IMR-90 (cell line): Measurements from ENCODE around the gene NUDT19. TPM values are rescaled to one million over a fixed set of nuclear protein-coding genes. Genes with fewer than 3 reads are reported as not detected.
"Not testable (repeated sequence)": the region's sequence is repeated elsewhere in the genome, so short reads cannot be mapped to it uniquely, and the experiment has no call there.

Experiments used
- ATAC-seq: fragments of 200-7000 bp; cut with Tn5 transposase; 2 replicates; pipeline ENCODE4 v1.9.1; 2020; ENCODE audit warnings: low read depth, mild to moderate bottlenecking, moderate library complexity
- BruUV-seq: library from RNA; stranded (reverse); fragments of 400-500 nt; replicated peaks from 2 replicates; lab custom pipeline; 2021; lab: Mats Ljungman, UMichigan
- CTCF ChIA-PET: fragments of 300-600 bp; formaldehyde crosslinking; extraction: SDS; loops from one replicate; lab custom pipeline; 2021; ENCODE audit warnings: antibody characterized with exemption; lab: Yijun Ruan, JAX
- POLR2A ChIA-PET: fragments of 300-600 bp; sonication (Branson Sonifier 250); formaldehyde crosslinking; loops from one replicate; lab custom pipeline; 2022; ENCODE audit warnings: antibody characterized with exemption; ENCODE audit not compliant: unreplicated experiment; lab: Charles Lee
- DNase-seq: peaks from one replicate; pipeline ENCODE4 v3.0.0; 2013
- H2AFZ ChIP-seq: replicated peaks from 2 replicates; pipeline ENCODE3; 2013; ENCODE audit warnings: low read length, mild to moderate bottlenecking; ENCODE audit not compliant: poor library complexity
- H2AK5ac ChIP-seq: 2 replicates; pipeline ENCODE4 v1.6.1; 2013; ENCODE audit warnings: low read depth, low read length, inconsistent platforms
- H2AK9ac ChIP-seq: replicated peaks from 2 replicates; pipeline ENCODE3; 2013; ENCODE audit warnings: mild to moderate bottlenecking, low read depth, low read length, moderate library complexity; ENCODE audit not compliant: poor library complexity
- H2BK120ac ChIP-seq: 2 replicates; pipeline ENCODE4 v1.6.1; 2013; ENCODE audit warnings: low read depth, low read length, inconsistent platforms
- H2BK15ac ChIP-seq: 3 replicates; pipeline ENCODE4 v1.6.1; 2013; ENCODE audit warnings: low read depth, low read length, inconsistent platforms
- H2BK20ac ChIP-seq: 2 replicates; pipeline ENCODE4 v1.6.1; 2013; ENCODE audit warnings: low read depth, mild to moderate bottlenecking, inconsistent platforms, low read length, moderate library complexity
- H2BK5ac ChIP-seq: 2 replicates; pipeline ENCODE4 v1.6.1; 2013; ENCODE audit warnings: mild to moderate bottlenecking, low read depth, low read length, inconsistent platforms; ENCODE audit not compliant: poor library complexity, severe bottlenecking
- H3K14ac ChIP-seq: replicated peaks from 2 replicates; pipeline ENCODE4 v1.6.1; 2013; ENCODE audit warnings: low read depth, low read length, inconsistent platforms
- H3K18ac ChIP-seq: 2 replicates; pipeline ENCODE4 v1.6.1; 2013; ENCODE audit warnings: low read depth, low read length, control low read depth
- H3K23ac ChIP-seq: 2 replicates; pipeline ENCODE4 v1.6.1; 2013; ENCODE audit warnings: low read depth, low read length, inconsistent platforms
- H3K27ac ChIP-seq: 2 replicates; pipeline ENCODE4 v1.5.1; 2013; ENCODE audit warnings: mild to moderate bottlenecking, control low read depth, low read length; ENCODE audit not compliant: insufficient read depth
- H3K27me3 ChIP-seq: 2 replicates; pipeline ENCODE4 v1.6.1; 2013; ENCODE audit warnings: low read length; ENCODE audit not compliant: control insufficient read depth, insufficient read depth
- H3K36me3 ChIP-seq: 2 replicates; pipeline ENCODE4 v1.6.1; 2013; ENCODE audit warnings: low read length, mixed read lengths; ENCODE audit not compliant: control insufficient read depth, insufficient read depth
- H3K4ac ChIP-seq: 2 replicates; pipeline ENCODE4 v1.6.1; 2013; ENCODE audit warnings: low read depth, low read length, inconsistent platforms
- H3K4me1 ChIP-seq: 2 replicates; pipeline ENCODE4 v1.6.1; 2013; ENCODE audit warnings: low read length, mixed read lengths; ENCODE audit not compliant: control insufficient read depth, insufficient read depth
- H3K4me2 ChIP-seq: 2 replicates; pipeline ENCODE4 v1.6.1; 2013; ENCODE audit warnings: low read depth, mild to moderate bottlenecking, control low read depth, low read length, moderate library complexity
- H3K4me3 ChIP-seq: 2 replicates; pipeline ENCODE4 v1.5.1; 2013; ENCODE audit warnings: low read depth, mild to moderate bottlenecking, control low read depth, low read length, moderate library complexity; ENCODE audit not compliant: insufficient read depth
- H3K56ac ChIP-seq: 2 replicates; pipeline ENCODE4 v1.6.1; 2013; ENCODE audit warnings: low read length, inconsistent platforms; ENCODE audit not compliant: insufficient read depth; ENCODE audit errors: extremely low read depth
- H3K79me1 ChIP-seq, 2 experiments: 2 replicates each; pipeline ENCODE4 v1.6.1; 2013; ENCODE audit warnings: low read length in 2 of 2, inconsistent platforms in 1 of 2, low read depth in 1 of 2
- H3K9ac ChIP-seq: 2 replicates; pipeline ENCODE4 v1.6.1; 2013; ENCODE audit warnings: low read depth, low read length, control low read depth
- H3K9me1 ChIP-seq: 2 replicates; pipeline ENCODE4 v1.6.1; 2013; ENCODE audit warnings: low read length, inconsistent platforms; ENCODE audit not compliant: insufficient read depth
- H3K9me3 ChIP-seq: 2 replicates; pipeline ENCODE4 v1.6.1; 2013; ENCODE audit warnings: low read length; ENCODE audit not compliant: control insufficient read depth, insufficient read depth
- H4K20me1 ChIP-seq: 2 replicates; pipeline ENCODE4 v1.6.1; 2013; ENCODE audit warnings: low read length, inconsistent platforms; ENCODE audit not compliant: insufficient read depth
- H4K5ac ChIP-seq: 2 replicates; pipeline ENCODE4 v1.6.1; 2013; ENCODE audit warnings: mild to moderate bottlenecking, low read depth, low read length, control low read depth
- H4K8ac ChIP-seq, 2 experiments: 2 replicates each; pipeline ENCODE4 v1.6.1; 2013; ENCODE audit warnings: low read depth in 2 of 2, low read length in 2 of 2, control low read depth in 1 of 2, inconsistent platforms in 1 of 2
- H4K91ac ChIP-seq: 2 replicates; pipeline ENCODE4 v1.6.1; 2013; ENCODE audit warnings: low read depth, low read length, inconsistent platforms; ENCODE audit not compliant: insufficient read depth
- WGBS, 2 experiments: methylation state at CpG; one replicate each; pipeline versions ENCODE4 v1.1.5 to v1.1.7; 2013; ENCODE audit warnings: missing lambda C conversion rate in 2 of 2; ENCODE audit not compliant: insufficient read length in 1 of 2; ENCODE audit errors: extremely low coverage in 2 of 2; 5-methylcytosine and 5-hydroxymethylcytosine counted together
- dilution Hi-C: fragments of 300-500 bp; cut with HindIII; formaldehyde crosslinking; loops from one replicate; pipeline ENCODE4 v1.14.3; 2018; ENCODE audit warnings: low sequenced_read_pairs; ENCODE audit not compliant: unreplicated experiment
- in situ Hi-C: fragments of 300-500 bp; cut with MboI; formaldehyde crosslinking; loops from 3 replicates; pipeline ENCODE4 v1.14.3; 2019; ENCODE audit warnings: low sequenced_read_pairs, inconsistent platforms, mixed read lengths
- intact Hi-C: fragments of 100-400 bp; cut with micrococcal nuclease; formaldehyde crosslinking; loops from 2 replicates; pipeline ENCODE4 v1.10.0; 2022
- polyA plus RNA-seq, 3 experiments: library from polyadenylated mRNA; depleted of rRNA; stranded (reverse); fragments of >200 nt; gene quantifications; 2 replicates each; pipeline ENCODE4 v1.2.3, GENCODE V29; 2012; ENCODE audit warnings: low replicate concordance in 1 of 3
- total RNA-seq: library from RNA; depleted of rRNA; stranded (reverse); fragments of >200 nt; gene quantifications from 2 replicates; pipeline ENCODE4 v1.2.3, GENCODE V29; 2012

Gene NUDT19
- total and polyA plus RNA-seq, 2 of the 4 experiments (the other 2 are of a cell fraction): 4.1 to 4.5 TPM

DNA sequence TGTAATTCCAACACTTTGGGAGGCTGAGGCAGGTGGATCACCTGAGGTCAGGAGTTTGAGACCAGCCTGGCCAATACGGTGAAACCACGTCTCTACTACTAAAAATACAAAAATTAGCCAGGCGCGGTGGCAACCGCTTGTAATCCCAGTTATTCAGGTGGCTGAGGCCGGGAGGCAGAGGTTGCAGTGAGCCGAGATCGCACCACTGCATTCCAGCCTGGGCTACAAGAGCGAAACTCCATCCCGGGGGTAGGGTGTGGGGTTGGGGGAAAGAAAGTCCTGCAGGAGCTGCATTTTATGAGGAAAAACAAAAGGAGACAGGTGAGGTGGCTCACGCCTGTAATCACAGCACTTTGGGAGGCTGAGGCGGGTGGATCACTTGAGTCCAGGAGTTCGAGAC is 39.3 kb upstream of the NUDT19 start:
- H2AK5ac ChIP-seq, ATAC-seq, H3K4ac ChIP-seq, H4K20me1 ChIP-seq, H2AK9ac ChIP-seq, H4K5ac ChIP-seq, POLR2A ChIA-PET, H2AFZ ChIP-seq, H2BK5ac ChIP-seq, CTCF ChIA-PET, H4K91ac ChIP-seq, H4K8ac ChIP-seq, BruUV-seq, H3K23ac ChIP-seq, H3K56ac ChIP-seq, H3K18ac ChIP-seq, H3K9ac ChIP-seq, H3K14ac ChIP-seq, intact Hi-C loops, H3K4me2 ChIP-seq, H3K4me1 ChIP-seq, in situ Hi-C loops, DNase-seq, H3K9me3 ChIP-seq, H3K27me3 ChIP-seq, H2BK20ac ChIP-seq, dilution Hi-C loops, H3K27ac ChIP-seq, H3K9me1 ChIP-seq, H3K4me3 ChIP-seq, H2BK15ac ChIP-seq, H2BK120ac ChIP-seq: not testable (repeated sequence)
- peaks cover 6 to 41% of the 10 kb centered on the region in 2 experiments; a peak in 2 of 4 replicates for H3K79me1 ChIP-seq
- peaks cover 17% of the 10 kb centered on the region; the same call in 1 of the 2 replicates for H3K36me3 ChIP-seq
- 100% methylated on average over 4 of the region's 13 CpGs; no CpG with 5 or more reads in 1 of the 2 experiments for WGBS, 2 experiments
